GM18502 (cell line): ENCODE measurements around the gene SPHKAP.
"Not testable (repeated sequence)": the region's sequence is repeated elsewhere in the genome, so short reads cannot be mapped to it uniquely, and the experiment has no call there.

Experiments
- ATAC-seq: cut with Tn5 transposase; IDR thresholded peaks from one replicate; pipeline ENCODE4 v1.9.1; 2021; ENCODE audit warnings: mild to moderate bottlenecking; ENCODE audit not compliant: unreplicated experiment, poor library complexity

The SPHKAP gene

GRCh38 chr2:228181098-228182019 is at the start of gene SPHKAP:
Gene SPHKAP (minus strand): TSS chr2:228181687. CDS start chr2:228181598, 89 bp downstream.
- ATAC-seq: no peak

- no peak for ATAC-seq
Measured at GRCh38 chr2:228227466-228227865, 46.0 kb upstream of the SPHKAP start.

- ATAC-seq: no peak
Measured at GRCh38 chr2:228224410-228224809, 42.9 kb upstream of the SPHKAP start.

- not testable (repeated sequence) for ATAC-seq
Measured at GRCh38 chr2:228218593-228218992, 37.1 kb upstream of the SPHKAP start.

- ATAC-seq: no peak
Measured at GRCh38 chr2:228197504-228197903, 16.0 kb upstream of the SPHKAP start.

- ATAC-seq: no peak
Measured at GRCh38 chr2:228180181-228181097, 1.0 kb downstream of the SPHKAP start.

- no peak for ATAC-seq
Measured at GRCh38 chr2:228167290-228167689, 14.2 kb downstream of the SPHKAP start.

GRCh38 chr2:228164718-228165117 is 16.8 kb downstream of the SPHKAP start:
- no peak for ATAC-seq

GRCh38 chr2:228157841-228158240 is 23.6 kb downstream of the SPHKAP start:
- no peak for ATAC-seq

GRCh38 chr2:228144961-228145360 is 36.5 kb downstream of the SPHKAP start:
- ATAC-seq: no peak

GRCh38 chr2:228140934-228141528 is 40.5 kb downstream of the SPHKAP start:
- ATAC-seq: peak; percentile 94

GRCh38 chr2:228136027-228136426 is 45.5 kb downstream of the SPHKAP start:
- ATAC-seq: no peak

- ATAC-seq: no peak
Measured at GRCh38 chr2:228135300-228135699, 46.2 kb downstream of the SPHKAP start.

- ATAC-seq: no peak
Measured at GRCh38 chr2:228131833-228132232, 49.7 kb downstream of the SPHKAP start.

- ATAC-seq: no peak
Measured at GRCh38 chr2:228126401-228126800, 55.1 kb downstream of the SPHKAP start.

- ATAC-seq: no peak
Measured at GRCh38 chr2:228118940-228119339, 62.5 kb downstream of the SPHKAP start.

GRCh38 chr2:228107846-228108245 is 73.6 kb downstream of the SPHKAP start:
- no peak for ATAC-seq

- no peak for ATAC-seq
Measured at GRCh38 chr2:228105526-228106250, 75.8 kb downstream of the SPHKAP start.

- no peak for ATAC-seq
Measured at GRCh38 chr2:228104215-228104614, 77.3 kb downstream of the SPHKAP start.

- no peak for ATAC-seq
Measured at GRCh38 chr2:228103379-228103778, 78.1 kb downstream of the SPHKAP start.
